Measurements from ENCODE around the gene TBX2.

The TBX2 gene

DNA sequence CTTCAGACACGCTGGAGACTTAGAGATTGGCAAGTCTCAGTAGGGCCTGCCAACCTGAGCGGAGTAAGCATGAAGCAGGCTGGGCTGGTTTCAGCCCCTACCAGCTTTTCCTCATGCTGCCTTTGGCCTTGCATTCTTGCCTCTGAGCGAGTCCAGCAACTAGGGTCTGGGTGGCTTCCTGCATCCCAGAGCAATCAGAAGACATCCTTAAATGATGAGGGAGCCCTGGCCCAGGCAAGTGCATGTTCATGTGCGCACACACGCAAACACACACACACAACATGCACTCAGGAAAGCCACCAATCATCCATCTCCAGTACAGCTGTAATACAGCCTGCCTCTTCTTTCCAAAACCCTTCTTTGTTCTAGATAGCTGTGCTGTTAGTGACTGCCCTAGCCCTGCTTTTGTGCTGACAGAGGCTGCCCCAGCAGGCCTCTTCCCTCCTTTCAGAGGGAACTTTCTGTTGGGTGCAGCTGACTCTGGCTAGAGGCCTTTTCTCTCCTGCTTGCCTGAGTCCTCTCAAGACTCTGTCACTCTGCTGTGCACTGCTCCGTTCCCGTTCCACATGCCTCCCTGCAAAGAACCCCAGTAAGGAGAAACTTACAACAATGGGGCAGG is 30.7 kb upstream of the TBX2 start:
- DNase-seq (ENCODE audit: low read depth, low spot score): no peak

DNA sequence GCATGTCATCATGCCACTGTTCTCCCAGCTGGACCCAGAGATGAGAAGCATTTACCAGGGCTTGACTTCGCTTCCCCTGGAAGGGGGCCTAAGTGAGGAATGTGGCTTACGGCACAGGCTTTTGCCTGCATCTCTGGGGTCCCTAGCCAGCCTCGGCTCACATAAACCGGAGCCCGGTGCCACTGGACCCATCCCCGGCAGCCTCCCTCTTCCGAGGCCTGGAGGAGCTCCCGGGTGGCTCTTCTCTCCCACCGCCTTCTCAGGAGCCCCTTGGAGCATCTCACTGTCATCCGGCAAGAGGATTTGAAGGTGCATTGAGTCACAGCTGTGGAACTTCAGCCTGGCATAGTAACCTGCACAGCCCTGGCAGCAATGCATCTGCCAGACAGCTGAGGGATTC is 29.9 kb upstream of the TBX2 start:
- no peak for DNase-seq (ENCODE audit: low read depth, low spot score)

DNA sequence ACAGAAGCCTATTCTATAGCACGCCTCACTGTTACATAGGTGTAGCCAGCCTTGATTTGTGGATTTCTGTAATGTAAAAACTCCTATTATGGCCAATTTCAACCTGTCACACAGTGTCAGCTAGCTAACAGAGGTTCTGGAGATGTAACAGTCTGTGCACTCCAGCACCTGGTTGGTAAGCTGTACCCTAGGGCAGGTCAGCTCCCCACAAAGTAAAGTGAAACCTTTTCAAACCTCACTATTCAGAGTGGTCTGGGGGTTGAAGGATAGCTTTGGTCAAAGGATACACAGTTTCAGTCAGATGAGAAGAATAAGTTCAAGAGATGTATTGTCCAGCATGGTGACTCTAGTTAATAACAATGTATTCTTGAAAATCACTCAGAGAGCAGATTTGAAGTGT is 28.5 kb upstream of the TBX2 start:
- no peak for DNase-seq (ENCODE audit: low read depth, low spot score)

DNA sequence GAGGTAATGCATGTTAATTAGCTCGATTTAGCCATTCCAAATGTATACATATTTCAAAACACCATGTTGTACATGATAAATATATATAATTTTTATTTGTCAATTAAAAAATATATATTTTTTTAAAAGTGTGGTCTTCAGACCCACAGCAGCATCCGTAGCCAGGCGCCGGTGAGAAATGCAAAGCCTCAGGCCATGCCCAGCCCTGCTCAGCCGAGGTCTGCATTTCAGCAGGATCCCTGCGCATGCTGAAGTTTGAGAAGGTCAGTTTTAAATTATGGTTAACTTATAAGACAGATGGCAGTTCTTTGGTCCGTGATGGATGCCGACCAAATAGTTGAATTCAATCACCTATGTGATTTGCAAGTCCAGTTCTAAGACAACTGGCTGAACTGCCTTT is 28.0 kb upstream of the TBX2 start:
- no peak for DNase-seq (ENCODE audit: low read depth, low spot score)

DNA sequence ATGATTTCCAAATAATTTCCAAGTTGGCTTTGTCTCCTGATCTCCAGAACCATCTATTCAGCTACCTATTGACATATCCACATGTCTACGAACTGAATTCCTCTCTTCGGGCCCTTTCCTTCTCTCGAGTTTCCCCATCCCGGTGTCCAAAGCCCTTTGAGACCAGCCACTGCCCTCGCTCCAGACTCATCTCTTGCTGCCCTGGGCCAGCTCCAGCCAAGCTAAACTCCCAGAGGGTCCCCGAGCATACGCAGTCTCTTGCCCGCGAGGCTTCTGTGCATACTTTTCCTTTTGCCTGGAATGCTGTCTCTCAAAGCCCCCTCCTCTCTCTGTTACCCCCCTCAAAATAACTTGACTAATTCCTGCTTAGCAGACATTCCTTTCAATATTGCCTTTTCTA is 27.2 kb upstream of the TBX2 start:
- DNase-seq (ENCODE audit: low read depth, low spot score): no peak

DNA sequence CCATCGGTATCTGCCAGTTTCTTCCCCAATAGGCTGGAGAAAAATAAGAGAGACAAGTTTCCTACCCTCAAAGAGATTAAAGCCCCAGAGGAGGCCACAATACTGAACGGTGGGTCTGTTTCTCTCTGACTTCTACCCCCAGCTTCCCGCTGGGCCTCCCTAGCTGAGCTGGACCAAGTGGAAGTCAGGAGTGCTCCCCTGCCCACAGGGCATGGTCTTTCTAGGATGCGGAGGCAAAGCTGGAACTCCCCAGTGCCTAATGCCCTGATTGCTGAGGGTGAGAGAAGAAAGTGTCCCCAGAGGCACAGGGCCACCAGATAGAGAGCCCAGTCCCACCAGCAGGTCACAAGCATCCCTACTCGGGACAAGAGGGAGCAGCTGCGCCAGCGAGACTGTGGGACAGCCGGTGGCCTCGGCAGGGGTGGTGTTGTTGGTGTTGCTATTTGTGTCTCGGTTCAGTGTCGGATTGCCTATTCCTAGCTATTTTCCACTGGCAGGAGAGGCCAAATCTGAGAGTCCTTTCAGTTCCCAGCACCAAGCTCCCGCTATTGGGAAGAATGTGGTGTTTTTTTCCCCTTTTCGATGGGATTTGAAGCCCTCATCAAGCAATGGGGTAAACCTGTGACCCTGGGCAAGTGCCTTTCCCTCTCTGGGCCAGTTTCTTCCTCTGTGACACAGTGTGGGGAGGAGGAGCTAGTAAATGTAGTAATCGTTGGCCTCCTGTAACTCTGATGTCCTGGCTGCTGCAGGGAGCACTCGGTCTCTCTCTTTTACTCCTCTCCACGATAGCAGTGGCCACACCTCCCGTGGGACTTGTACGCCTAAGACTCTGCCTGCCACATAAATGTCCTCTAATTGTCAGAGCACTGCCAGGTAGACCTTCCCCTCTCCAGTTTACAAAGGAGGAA is 22.5 kb upstream of the TBX2 start:
- no peak for DNase-seq (ENCODE audit: low read depth, low spot score)

DNA sequence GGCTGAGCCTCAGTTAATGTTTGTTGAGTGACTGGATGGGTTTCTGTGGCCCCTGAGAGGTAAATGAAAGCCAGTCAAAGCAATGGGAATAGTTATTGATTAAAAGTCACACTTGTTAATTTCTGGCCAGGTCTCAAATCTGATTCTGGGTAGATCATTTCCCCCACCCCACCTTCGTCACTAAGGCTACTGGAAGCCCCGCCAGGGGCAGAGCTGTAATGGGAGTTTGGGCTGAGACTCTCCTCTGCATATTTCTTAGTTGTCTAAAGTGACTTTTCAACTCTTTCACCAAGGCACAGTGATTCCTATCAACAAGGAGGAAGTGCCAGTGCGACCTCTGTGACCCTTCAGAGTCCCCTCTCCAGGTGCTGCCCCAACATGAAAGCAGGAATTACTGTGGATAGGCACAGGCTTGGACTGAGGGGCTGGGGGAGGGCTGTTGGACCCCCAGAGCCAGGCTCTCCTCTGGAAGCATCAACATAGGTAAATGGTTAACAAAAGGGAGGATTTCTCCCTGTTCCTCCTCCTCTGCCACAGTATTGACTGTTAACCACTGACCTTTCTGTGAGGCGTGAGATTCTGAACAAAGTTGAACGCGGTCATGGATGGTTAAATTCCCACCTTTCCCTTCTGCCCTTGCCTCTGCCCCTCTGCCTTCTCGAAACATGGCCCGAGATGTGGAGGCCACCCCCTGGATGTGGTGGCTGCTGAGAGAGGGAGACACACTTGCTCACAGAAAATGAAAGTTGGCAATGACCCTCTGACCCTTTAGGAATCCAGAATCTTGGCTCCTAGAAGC is 20.8 kb upstream of the TBX2 start:
- DNase-seq (ENCODE audit: low read depth, low spot score): no peak

DNA sequence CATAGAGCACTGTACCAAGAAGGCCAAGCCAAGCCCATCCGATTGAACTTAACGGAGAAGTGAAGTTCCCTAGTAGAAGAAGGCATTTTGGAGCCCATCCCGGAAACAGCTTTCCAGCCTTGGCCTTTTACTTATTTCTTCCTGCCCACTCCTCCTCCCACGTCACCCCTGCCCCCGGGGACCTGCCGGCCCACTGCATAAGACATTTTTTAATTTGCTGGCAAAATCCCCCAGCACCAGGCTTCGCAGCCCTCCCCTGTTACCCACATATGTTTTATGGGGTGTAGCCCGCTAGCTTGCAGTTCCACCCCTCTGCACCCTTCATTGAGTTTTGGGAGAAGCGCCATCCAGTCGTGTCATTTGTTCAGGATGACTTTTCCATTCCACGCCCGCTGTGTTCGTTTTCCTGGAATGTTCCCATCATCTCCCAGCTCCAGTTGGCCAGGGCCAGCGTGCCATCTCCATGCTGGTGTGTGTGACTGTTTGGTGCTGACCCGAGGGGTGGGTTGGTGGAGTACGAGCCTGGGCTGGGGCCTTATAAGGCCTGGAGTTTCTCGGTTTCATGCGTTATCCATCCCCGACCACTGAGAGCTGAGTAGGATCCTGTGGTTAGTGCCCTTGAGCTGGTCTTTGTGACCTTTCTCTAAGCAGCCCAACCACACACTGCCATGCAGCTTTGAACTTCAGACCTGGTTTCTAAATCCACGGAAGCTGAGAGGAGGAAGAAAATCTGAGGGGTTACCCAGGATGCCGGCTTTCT is 20.0 kb upstream of the TBX2 start:
- DNase-seq (ENCODE audit: low read depth, low spot score): no peak

DNA sequence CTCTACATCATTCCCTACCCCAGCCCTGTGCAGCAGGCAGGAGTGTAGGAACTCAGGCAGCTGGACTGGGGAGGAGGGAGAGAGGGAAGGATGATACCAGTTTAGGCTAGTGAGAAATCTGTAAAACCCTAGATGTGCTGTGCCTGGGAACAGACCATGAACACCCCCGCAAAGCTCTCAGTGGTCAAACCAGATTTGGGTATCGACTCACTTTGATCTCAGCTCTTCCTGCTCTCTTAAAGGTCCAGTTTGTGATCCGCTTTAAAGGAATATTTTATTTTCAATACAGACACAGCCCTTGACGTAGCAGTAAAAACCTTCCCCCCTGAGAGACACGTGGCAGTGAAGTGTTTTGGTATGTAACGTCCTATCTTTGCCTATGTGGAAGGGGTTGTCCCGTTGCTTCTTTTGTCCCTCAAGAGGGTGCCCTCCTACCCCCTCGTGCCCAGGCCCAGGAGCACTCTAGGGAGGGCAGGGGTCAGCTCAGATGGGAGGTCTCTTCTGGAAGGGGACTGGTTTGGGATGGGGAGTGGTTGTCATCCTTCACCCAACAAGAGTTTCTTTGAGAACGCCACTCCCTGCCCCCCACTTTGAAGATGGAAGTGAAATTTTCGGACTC is 19.3 kb upstream of the TBX2 start:
- no peak for DNase-seq (ENCODE audit: low read depth, low spot score)

DNA sequence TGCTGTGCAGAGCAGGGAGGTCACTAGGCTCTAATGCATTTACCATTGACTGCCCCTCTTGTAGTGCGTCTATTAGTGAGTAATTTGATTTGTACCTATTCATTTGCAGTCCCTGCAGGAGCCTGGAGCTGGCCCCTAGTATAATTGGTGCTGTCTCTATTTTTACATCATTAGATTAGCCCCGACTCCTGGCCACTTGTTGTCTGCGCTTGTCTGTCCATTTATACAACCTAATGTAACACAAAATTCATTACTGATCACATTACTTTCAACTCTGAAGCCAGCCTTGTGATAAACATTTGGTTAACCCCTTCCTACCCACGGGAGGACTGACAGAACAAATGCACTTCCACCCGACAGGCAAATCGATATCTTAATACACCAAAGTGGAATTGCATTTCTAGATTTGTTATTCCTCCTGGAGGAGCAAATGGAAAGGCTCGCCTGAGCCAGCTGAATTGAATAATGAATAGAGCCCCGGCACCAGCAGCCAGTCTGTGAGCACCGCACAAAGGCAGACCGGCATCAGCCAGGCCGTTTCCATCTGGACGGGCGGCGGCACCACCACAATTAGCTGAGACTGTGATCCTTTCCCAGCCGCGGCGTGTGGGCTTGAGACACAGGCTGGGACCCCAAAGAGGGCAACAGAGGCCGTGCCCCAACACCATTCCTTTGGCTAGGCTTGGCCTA is 18.7 kb upstream of the TBX2 start:
- DNase-seq (ENCODE audit: low read depth, low spot score): no peak

DNA sequence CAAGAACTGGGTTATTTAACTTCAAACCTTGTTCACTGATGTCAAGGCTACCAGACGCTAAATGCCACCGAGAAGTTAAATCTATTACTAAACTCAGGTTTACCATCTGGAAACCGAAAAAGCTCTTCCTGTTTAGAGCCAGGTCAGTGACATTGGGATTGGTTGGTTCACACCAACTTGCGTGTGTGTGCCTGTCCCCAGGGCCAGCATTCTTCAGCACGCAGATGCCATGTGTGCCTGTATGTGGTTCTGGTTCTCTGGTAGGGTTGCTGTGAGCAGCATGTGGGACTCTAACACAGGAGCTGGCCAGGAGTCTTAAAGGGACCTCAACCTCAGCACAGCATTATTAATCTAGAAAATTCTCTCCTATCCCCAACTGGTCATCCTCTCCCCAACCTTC is 18.1 kb upstream of the TBX2 start:
- DNase-seq (ENCODE audit: low read depth, low spot score): no peak

DNA sequence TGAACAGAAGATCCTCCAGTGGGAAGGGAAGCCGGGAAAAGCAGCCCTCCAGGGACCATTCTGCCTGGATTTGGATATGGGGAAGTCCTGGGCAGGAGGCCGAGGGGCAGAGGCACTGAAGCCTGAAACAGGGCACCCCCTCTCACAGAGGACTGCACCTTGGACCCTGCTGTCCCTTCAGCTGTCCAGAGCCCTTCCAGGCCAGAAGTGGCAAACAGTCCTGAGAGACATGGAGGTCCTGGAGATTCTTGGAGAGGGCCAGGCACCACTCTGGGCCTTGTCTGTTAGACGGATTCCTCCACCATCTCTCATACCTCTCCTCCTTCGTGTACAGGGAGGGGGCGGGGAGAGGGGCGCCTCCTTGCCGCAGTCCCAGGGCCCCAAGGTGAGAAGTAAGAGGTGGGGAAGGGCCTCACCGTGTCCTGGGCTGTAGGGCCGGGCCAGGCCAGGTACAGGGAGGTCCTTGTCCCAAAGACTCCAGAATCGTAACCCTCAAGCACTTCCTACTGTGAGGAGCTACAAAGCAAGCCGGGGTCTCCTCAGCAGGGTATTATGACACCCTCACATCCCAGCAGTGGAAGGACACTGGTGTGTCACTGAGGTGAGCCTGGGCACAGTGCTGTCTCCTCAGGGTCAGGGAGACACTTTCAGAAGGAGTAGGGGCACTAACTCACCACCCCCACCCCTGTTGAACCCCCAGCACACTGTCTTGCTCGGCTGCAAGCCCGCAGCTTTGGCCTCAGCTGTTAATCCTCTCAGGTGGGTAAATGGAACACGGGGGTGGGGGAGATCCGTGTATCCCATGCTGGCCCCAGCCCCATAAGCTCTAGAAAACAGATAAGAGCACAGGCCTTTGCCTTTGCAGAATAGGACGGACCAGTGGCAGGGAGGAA is 16.6 kb upstream of the TBX2 start:
- DNase-seq (ENCODE audit: low read depth, low spot score): no peak

DNA sequence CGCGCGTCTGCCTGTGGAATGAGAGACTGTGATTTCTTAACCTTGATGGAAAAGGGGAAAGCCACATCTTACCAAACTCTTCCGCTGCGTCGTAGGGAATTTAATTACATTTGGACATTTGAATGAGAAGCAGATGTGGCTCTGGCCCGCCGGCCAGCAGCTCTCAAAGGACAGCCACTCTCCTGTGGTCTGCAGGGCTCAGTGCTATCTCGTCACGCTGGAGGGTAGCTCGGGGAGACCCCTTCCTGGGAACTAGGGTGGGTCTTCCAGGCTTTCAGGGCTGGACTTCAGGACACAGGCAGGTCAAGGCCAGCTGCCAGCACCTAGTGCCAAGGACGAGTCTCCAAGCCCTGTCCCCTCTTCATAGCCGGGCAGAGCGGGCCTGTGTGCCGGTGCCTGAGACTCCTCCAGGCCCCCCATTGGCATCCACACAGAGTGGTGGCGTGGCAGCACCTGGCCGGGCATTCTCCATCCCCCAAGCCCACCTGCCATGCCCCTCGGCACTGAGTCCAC is 15.9 kb upstream of the TBX2 start:
- DNase-seq (ENCODE audit: low read depth, low spot score): no peak

DNA sequence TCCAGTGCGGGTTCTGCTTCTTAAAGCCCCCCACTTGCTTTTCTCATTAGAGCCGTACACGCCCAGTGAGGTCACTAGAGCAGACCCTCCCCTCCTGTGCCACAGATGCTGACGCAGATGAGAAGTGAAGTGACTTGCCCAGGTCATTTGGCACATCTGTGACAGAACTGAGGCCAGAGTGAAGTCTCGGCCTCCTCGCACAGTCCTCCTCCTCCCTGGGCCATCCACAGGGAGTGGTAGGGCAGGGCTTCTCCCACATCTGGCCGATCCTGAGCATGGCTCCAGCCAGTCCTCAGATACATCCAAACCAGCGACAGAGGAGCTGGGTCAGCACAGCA is 15.3 kb upstream of the TBX2 start:
- no peak for DNase-seq (ENCODE audit: low read depth, low spot score)

DNA sequence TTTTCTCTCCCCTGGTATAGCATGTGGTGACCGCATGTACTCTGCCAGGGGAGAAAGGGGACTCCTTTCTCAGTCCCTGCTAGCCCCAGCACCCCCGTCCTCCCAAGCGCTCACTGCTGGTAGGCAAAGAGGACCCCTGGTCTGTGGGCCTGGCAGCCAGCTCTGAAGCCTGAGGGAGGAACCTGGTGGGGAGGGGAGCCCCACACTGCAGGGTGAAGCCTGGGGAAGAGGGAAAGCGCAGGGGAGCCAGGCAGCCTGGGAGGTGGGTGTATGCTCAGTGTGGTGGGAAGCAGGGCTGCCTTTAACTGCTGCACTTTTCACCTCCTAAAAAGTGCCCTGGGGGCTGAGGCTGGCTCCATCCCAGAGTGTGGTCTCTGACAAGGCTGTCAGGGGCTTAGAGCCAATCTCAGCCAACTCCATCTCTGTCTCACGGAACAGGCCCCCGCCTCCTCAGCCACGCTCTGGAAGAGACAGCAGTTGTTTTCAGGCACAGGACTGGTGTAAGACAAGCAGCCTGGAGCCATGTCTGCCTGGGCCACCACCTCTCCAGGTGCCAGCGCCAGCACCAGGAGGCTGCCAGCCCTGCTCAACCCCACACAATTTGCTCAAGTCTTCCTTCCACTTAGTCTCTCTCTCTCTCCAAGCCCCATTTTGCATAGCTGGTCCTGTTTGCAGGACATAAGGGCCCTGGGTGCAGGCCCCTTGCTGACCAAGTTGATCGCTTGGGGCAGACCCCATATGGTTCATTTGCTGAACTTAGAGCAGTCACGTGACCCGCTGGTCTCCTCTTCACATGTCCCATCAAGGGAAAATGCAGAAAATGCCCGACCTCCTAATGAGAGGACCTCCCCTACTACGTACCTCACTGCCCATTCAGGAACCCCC is 14.7 kb upstream of the TBX2 start:
- no peak for DNase-seq (ENCODE audit: low read depth, low spot score)

DNA sequence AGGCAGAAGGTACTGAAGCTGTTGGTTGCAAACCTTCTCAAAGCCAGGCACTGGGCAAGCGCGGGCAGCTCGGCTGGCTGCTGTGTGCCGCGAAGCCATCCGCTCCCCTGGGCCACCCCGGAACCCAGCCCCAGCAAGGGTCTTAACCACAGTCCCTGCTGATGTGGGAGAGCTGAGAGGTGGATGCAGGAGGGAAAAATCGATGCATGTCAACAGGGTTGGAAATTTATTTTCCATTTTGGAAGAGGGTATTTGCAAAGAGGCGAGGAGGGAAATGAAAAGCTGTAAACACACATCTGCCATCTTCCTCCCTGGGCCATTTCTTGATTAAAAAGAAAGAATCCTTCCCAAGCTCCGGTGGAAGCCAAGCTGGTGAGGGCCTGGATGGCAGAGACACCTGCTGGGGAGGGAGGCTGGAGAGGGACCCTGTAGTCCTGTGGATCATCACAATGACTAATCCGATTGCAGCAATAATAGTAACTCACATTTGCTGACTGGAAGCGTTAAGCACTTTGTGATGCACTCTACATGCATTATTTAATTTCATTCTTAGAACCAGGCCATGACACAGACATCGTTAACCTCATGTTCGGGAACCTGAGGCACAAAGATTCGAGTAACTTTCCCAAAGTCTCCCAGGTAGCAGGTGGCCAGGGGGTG is 13.9 kb upstream of the TBX2 start:
- DNase-seq (ENCODE audit: low read depth, low spot score): no peak

DNA sequence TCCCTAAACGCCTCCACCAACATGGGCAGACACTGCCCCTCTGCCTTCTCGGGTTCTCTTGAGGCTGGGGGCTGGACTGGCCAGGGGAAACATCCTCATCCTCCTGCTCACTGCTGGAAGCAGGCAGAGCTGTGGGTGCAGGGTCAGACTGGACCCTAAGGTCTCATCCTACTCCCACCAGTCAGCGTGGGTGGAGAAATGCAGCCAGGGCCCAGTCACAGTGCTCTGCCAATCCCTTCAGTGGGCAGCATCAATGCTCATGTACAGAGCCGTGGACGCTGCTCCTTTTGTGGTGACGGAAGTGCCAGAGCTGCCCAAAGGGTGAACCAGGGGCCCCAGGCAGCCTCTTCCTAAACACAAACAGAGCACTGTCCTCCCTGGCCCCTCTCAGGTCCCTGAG is 13.4 kb upstream of the TBX2 start:
- DNase-seq (ENCODE audit: low read depth, low spot score): no peak

DNA sequence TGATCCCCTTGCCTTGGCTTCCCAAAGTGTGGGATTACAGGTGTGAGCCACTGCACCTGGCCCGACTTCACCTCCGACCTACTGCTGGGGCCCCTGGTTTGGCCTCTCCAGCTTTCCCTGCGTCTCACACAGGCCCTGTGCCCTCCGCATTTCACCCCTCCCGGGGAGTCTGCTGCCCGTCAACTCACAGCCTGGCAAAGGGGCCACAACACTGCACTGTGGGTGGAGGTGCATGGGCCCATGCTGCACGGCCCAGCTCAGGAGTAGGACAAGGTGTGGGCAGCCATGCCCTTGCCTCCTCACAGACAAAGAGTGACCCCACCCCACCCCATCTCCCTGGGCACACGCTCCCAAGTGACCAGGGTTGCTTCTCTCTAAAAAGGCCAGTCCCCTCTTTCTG is 12.6 kb upstream of the TBX2 start:
- no peak for DNase-seq (ENCODE audit: low read depth, low spot score)
